ENCODE measurements around the gene PRKN. TPM values are rescaled to one million over a fixed set of nuclear protein-coding genes. Genes with fewer than 3 reads are reported as not detected.

PRKN gene
- total RNA-seq, 4 donors from 2014 or later, result 4.5 to 12.3 (median 9.0) TPM

DNA sequence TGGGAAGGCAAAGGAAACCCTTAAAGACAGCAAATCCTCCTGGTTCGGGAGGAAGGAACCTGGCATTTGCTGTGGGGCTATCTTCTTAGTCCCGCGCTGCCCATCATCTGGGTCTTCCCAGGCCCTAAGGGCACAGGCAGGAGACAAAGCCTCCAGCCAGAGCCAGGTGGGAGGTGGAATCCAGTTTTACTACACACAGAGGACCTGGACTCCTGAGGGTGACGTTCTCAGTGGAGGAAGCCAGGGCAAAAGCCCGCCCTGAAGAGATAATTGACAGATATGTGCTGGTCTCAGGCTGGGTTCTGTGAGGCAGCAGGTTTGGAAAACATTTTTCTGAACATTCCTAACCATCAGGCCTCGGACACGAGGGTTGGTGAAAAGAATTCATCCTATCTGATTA is 1365.3 kb downstream of the PRKN start:
- no peaks in the 10 kb centered on the region for H3K36me3 ChIP-seq
- in situ Hi-C loops (cut with MboI; ENCODE audit: low pct_ligation_motif_present in 1 of 4, low pct_unique_long_range_greater_than_20kb in 1 of 4, low sequenced_read_pairs in 3 of 4), result loop anchor here (25.0 kb wide), 4 partner anchors 200 to 625 kb away; no protein-coding TSS in a partner anchor
- TF ChIP-seq POLR2A (IDR thresholded peaks at IDR 0.05), result no peak
- TF ChIP-seq POLR2AphosphoS5 (IDR thresholded peaks at IDR 0.05), result no peak
- no peak for TF ChIP-seq EP300 (IDR thresholded peaks at IDR 0.05; ENCODE audit: low read depth)
- TF ChIP-seq, protein P1, sequence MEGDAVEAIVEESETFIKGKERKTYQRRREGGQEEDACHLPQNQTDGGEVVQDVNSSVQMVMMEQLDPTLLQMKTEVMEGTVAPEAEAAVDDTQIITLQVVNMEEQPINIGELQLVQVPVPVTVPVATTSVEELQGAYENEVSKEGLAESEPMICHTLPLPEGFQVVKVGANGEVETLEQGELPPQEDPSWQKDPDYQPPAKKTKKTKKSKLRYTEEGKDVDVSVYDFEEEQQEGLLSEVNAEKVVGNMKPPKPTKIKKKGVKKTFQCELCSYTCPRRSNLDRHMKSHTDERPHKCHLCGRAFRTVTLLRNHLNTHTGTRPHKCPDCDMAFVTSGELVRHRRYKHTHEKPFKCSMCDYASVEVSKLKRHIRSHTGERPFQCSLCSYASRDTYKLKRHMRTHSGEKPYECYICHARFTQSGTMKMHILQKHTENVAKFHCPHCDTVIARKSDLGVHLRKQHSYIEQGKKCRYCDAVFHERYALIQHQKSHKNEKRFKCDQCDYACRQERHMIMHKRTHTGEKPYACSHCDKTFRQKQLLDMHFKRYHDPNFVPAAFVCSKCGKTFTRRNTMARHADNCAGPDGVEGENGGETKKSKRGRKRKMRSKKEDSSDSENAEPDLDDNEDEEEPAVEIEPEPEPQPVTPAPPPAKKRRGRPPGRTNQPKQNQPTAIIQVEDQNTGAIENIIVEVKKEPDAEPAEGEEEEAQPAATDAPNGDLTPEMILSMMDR (IDR thresholded peaks at IDR 0.05), result no peak

DNA sequence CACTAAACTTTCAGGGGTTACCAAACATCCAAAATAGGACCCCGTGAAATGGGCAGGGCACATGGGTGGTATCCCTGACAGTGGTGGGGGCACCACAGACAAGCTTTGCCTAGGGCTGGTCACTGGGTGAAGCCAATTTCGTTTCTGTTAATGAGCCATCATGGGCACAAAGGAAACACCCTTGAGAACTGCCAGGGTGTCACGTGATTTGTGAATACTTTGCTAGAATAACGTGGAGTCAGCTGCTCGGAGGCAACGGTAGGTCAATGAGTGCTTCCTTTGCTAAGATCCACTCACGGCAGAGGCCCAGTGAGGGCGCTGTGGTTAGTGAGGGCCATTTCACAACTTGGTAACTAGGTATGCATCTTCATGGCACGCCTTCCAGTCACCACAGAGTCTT is 1366.0 kb downstream of the PRKN start:
- Histone ChIP-seq H3K27ac (no peak overlapping the region), H3K36me3 (no peaks in the 10 kb centered on the region), H3K4me3 (no peak overlapping the region), H3K27me3 (no peaks in the 10 kb centered on the region), H3K9me3 (peaks cover 7 to 9% of the 10 kb centered on the region in 2 donors), H3K4me1 (no peaks in the 10 kb centered on the region)
- TF ChIP-seq EP300 (IDR thresholded peaks at IDR 0.05; ENCODE audit: low read depth) (no peak), POLR2AphosphoS5 (IDR thresholded peaks at IDR 0.05) (no peak), POLR2A (IDR thresholded peaks at IDR 0.05) (no peak)
- TF ChIP-seq, protein P1 (IDR thresholded peaks at IDR 0.05), result no peak
- in situ Hi-C loops (cut with MboI; ENCODE audit: low pct_ligation_motif_present in 1 of 4, low pct_unique_long_range_greater_than_20kb in 1 of 4, low sequenced_read_pairs in 3 of 4) (loop anchor here (25.0 kb wide), 4 partner anchors 199 to 624 kb away; no protein-coding TSS in a partner anchor), intact Hi-C loops (cut with DNase I; ENCODE audit: low total_unique reads) (loop anchor here (10.0 kb wide), 1 partner anchor 207 kb away; no protein-coding TSS in a partner anchor)
- 92 to 100% methylated on average over 1 to 9 of the region's 9 CpGs for WGBS, 2 donors (ENCODE audit: low coverage in 1 of 2)
- DNase-seq, result no peak

More for the DNA sequence above, 1365.3 kb downstream of the PRKN start:
- Histone ChIP-seq H3K9me3 (peaks cover 7 to 9% of the 10 kb centered on the region in 2 donors), H3K27me3 (no peaks in the 10 kb centered on the region), H3K27ac (no peak overlapping the region), H3K4me3 (no peak overlapping the region), H3K4me1 (no peaks in the 10 kb centered on the region)
- intact Hi-C loops (cut with DNase I; ENCODE audit: low total_unique reads), result loop anchor here (10.0 kb wide), 1 partner anchor 207 kb away; no protein-coding TSS in a partner anchor
- no peak for DNase-seq
- 91 to 94% methylated on average over 5 to 7 of the region's 7 CpGs for WGBS, 2 donors (ENCODE audit: low coverage in 1 of 2)

DNA sequence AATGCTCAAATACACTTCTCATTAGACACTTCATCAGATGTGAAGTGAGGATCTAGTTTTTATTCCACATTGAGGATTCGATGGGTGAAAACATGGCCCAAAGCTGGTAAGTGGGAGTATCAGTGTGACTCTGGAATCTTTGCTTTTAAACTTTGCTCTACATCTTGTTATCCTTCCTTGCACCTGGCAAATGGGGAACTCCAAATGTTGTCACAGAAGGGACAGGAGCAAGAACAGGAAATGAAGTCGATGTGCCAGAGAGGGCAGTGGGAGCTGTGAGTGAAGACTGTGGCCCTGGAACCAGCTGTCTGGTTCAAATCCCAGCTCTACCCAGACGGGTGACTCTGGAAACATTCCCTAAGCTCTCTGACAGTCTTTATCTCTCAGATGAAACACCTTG is 1367.0 kb downstream of the PRKN start:
- DNase-seq, result no peak
- TF ChIP-seq, protein P1 (IDR thresholded peaks at IDR 0.05), result no peak
- TF ChIP-seq POLR2A (IDR thresholded peaks at IDR 0.05) (no peak), POLR2AphosphoS5 (IDR thresholded peaks at IDR 0.05) (no peak), EP300 (IDR thresholded peaks at IDR 0.05; ENCODE audit: low read depth) (no peak)
- H3K4me1 ChIP-seq, result no peaks in the 10 kb centered on the region
- no peaks in the 10 kb centered on the region for H3K27me3 ChIP-seq
- H3K27ac ChIP-seq, result no peak overlapping the region
- intact Hi-C loops (cut with DNase I; ENCODE audit: low total_unique reads) (loop anchor here (10.0 kb wide), 1 partner anchor 206 kb away; no protein-coding TSS in a partner anchor), in situ Hi-C loops (cut with MboI; ENCODE audit: low pct_ligation_motif_present in 1 of 4, low pct_unique_long_range_greater_than_20kb in 1 of 4, low sequenced_read_pairs in 3 of 4) (loop anchor here (25.0 kb wide), 4 partner anchors 198 to 623 kb away; no protein-coding TSS in a partner anchor)
- WGBS, 2 donors (ENCODE audit: low coverage in 1 of 2), result 75 to 76% methylated on average over 2 to 3 of the region's 3 CpGs
- no peaks in the 10 kb centered on the region for H3K36me3 ChIP-seq
- H3K4me3 ChIP-seq, result no peak overlapping the region
- H3K9me3 ChIP-seq, result peaks cover 7 to 9% of the 10 kb centered on the region in 2 donors

DNA sequence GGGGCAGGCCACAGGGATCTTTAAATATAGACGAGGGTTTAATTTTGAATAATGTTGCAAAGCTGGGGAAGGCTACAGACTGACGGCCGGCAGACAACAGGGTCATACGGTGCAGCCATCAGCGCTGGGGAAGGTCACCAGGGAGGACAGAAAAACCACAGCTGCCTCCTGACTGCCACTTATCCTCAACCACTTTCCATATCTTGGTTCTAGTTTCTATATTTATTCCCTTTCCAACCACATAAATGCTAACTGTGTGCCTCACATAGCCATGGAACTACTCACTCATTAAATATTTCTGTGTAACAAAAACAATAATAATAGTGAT is 1368.0 kb downstream of the PRKN start:
- Histone ChIP-seq H3K4me1 (no peaks in the 10 kb centered on the region), H3K27ac (no peak overlapping the region), H3K9me3 (peaks cover 7 to 9% of the 10 kb centered on the region in 2 donors), H3K36me3 (no peaks in the 10 kb centered on the region), H3K27me3 (no peaks in the 10 kb centered on the region), H3K4me3 (no peak overlapping the region)
- in situ Hi-C loops (cut with MboI; ENCODE audit: low pct_ligation_motif_present in 1 of 4, low pct_unique_long_range_greater_than_20kb in 1 of 4, low sequenced_read_pairs in 3 of 4) (loop anchor here (25.0 kb wide), 4 partner anchors 197 to 622 kb away; no protein-coding TSS in a partner anchor), intact Hi-C loops (cut with DNase I; ENCODE audit: low total_unique reads) (no loop called here)
- TF ChIP-seq EP300 (IDR thresholded peaks at IDR 0.05; ENCODE audit: low read depth) (no peak), POLR2A (IDR thresholded peaks at IDR 0.05) (no peak), POLR2AphosphoS5 (IDR thresholded peaks at IDR 0.05) (no peak)
- TF ChIP-seq, protein P1 (IDR thresholded peaks at IDR 0.05), result no peak
- WGBS, 2 donors (ENCODE audit: low coverage in 1 of 2), result 58 to 100% methylated on average over 2 to 5 of the region's 5 CpGs
- no peak for DNase-seq
